ENCODE results near the gene CDC20B.
"Not testable (repeated sequence)": the region's sequence is repeated elsewhere in the genome, so short reads cannot be mapped to it uniquely, and the experiment has no call there.

DNA sequence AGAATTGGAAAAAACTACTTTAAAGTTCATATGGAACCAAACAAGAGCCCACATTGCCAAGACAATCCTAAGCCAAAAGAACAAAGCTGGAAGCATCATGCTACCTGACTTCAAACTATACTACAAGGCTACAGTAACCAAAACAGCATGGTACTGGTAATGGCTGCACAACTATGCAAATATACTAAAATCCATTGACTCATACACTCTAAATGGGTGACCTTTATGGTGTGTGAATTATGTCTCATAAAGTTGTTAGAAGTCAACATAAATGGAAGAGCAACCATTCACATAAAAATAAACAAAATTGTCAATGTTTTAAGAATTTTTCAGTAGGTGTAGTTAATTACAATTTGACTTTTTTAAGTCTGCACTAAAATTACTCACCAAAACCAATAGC is 71.8 kb downstream of the CDC20B start:
- TF ChIP-seq, protein P1, sequence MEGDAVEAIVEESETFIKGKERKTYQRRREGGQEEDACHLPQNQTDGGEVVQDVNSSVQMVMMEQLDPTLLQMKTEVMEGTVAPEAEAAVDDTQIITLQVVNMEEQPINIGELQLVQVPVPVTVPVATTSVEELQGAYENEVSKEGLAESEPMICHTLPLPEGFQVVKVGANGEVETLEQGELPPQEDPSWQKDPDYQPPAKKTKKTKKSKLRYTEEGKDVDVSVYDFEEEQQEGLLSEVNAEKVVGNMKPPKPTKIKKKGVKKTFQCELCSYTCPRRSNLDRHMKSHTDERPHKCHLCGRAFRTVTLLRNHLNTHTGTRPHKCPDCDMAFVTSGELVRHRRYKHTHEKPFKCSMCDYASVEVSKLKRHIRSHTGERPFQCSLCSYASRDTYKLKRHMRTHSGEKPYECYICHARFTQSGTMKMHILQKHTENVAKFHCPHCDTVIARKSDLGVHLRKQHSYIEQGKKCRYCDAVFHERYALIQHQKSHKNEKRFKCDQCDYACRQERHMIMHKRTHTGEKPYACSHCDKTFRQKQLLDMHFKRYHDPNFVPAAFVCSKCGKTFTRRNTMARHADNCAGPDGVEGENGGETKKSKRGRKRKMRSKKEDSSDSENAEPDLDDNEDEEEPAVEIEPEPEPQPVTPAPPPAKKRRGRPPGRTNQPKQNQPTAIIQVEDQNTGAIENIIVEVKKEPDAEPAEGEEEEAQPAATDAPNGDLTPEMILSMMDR (IDR thresholded peaks at IDR 0.05 in 4 of 5, conservative IDR thresholded peaks at IDR 0.05 in 1 of 5) = not testable (repeated sequence)
- TF ChIP-seq POLR2A (IDR thresholded peaks at IDR 0.05) = not testable (repeated sequence)

All from gastrocnemius medialis (tissue), 4 donors.